CD4-positive, alpha-beta T cell (primary cell): Measurements from ENCODE around the gene FNDC7. TPM values are rescaled to one million over a fixed set of nuclear protein-coding genes. Genes with fewer than 3 reads are reported as not detected.
"Not testable (repeated sequence)": the region's sequence is repeated elsewhere in the genome, so short reads cannot be mapped to it uniquely, and the experiment has no call there.

Source experiments
- ATAC-seq: fragments of 200-7000 bp; cut with Tn5 transposase; one replicate; pipeline ENCODE4 v1.10.0; 2022; ENCODE audit warnings: mild to moderate bottlenecking; ENCODE audit not compliant: poor library complexity
- CTCF ChIA-PET: fragments of 350-600 bp; sonication (Branson Sonifier 250); formaldehyde crosslinking; loops from one replicate; lab custom pipeline; 2021; ENCODE audit warnings: antibody characterized with exemption, inconsistent platforms; lab: Charles Lee
- POLR2A ChIA-PET: fragments of 350-600 bp; sonication (Branson Sonifier 250); formaldehyde crosslinking; loops from one replicate; lab custom pipeline; 2021; ENCODE audit warnings: antibody characterized with exemption, inconsistent platforms; lab: Charles Lee
- DNase-seq, 14 experiments: peaks; one replicate each; pipeline ENCODE4 v3.0.0-alpha.2; 2013 to 2020; ENCODE audit warnings: mixed read lengths in 2 of 14
- H3K27ac ChIP-seq, 2 donors: one replicate each; pipeline versions ENCODE4 v1.5.1 to v1.7.0; 2013; ENCODE audit warnings: low read length in 2 of 2, low read depth in 1 of 2, mild to moderate bottlenecking in 1 of 2
- H3K27me3 ChIP-seq, 2 experiments: 1 replicate in 1 of 2; 2 replicates in 1 of 2; pipeline versions ENCODE4 v1.6.1 to v1.7.0; 2013; ENCODE audit warnings: low read length in 2 of 2, control low read depth in 1 of 2, mild to moderate bottlenecking in 1 of 2, moderate library complexity in 1 of 2; ENCODE audit not compliant: insufficient read depth in 2 of 2, control insufficient read depth in 1 of 2
- H3K36me3 ChIP-seq: one replicate; pipeline ENCODE4 v1.6.1; 2013; ENCODE audit warnings: low read length, control low read depth; ENCODE audit not compliant: insufficient read depth
- H3K4me1 ChIP-seq: one replicate; pipeline ENCODE4 v1.6.1; 2013; ENCODE audit warnings: low read length, control low read depth; ENCODE audit not compliant: insufficient read depth
- H3K4me3 ChIP-seq: one replicate; pipeline ENCODE4 v1.5.1; 2013; ENCODE audit warnings: mild to moderate bottlenecking, low read length, moderate library complexity
- H3K9me3 ChIP-seq, 2 experiments: 1 replicate in 1 of 2; 2 replicates in 1 of 2; pipeline versions ENCODE4 v1.6.1 to v1.7.0; 2013; ENCODE audit warnings: low read length in 2 of 2, mild to moderate bottlenecking in 2 of 2, control low read depth in 1 of 2, moderate library complexity in 1 of 2; ENCODE audit not compliant: control insufficient read depth in 1 of 2, insufficient read depth in 1 of 2
- H3K27ac Mint-ChIP-seq: one replicate; pipeline ENCODE4 v1.8.0; 2020; ENCODE audit warnings: mixed read lengths
- H3K27me3 Mint-ChIP-seq: one replicate; pipeline ENCODE4 v1.8.0; 2021; ENCODE audit warnings: mixed read lengths
- H3K36me3 Mint-ChIP-seq: one replicate; pipeline ENCODE4 v1.8.0; 2021; ENCODE audit warnings: low read depth, mixed read lengths
- H3K4me1 Mint-ChIP-seq: one replicate; pipeline ENCODE4 v1.8.0; 2021; ENCODE audit warnings: low read depth, mixed read lengths
- H3K4me3 Mint-ChIP-seq: one replicate; pipeline ENCODE4 v1.8.0; 2020; ENCODE audit warnings: mild to moderate bottlenecking, mixed read lengths
- H3K9me3 Mint-ChIP-seq: one replicate; pipeline ENCODE4 v1.8.0; 2020; ENCODE audit warnings: mixed read lengths
- CTCF ChIP-seq: fragments of 200-600 bp; IDR thresholded peaks from one replicate; pipeline ENCODE4 v1.8.0; 2022; ENCODE audit warnings: antibody characterized with exemption, mild to moderate bottlenecking
- intact Hi-C, 2 experiments: fragments of 100-400 bp; cut with DNase I in 1 of 2; cut with micrococcal nuclease in 1 of 2; formaldehyde crosslinking; loops; one replicate each; pipeline versions ENCODE4 v1.15.1 to v1.9.0; 2023 to 2025; cut with DNase I, micrococcal nuclease
- total RNA-seq, 174 experiments: library from RNA in 2 of 174; stranded (reverse) in 2 of 174; gene quantifications; one replicate each; pipeline ENCODE4 v1.2.3 and lab custom pipeline; 2021 to 2026

Gene FNDC7
- total RNA-seq, 2 experiments from 2014 or later = 0.19 to 0.42 TPM

- Histone ChIP-seq H3K36me3 (no peaks in the 10 kb centered on the region), H3K27ac (no peak overlapping the region), H3K4me3 (no peak overlapping the region), H3K27me3 (no peaks in the 10 kb centered on the region), H3K9me3 (no peaks in the 10 kb centered on the region), H3K4me1 (peaks cover 8% of the 10 kb centered on the region)
- ChIA-PET POLR2A (interaction anchor here (4.3 kb wide), 1 partner anchor 13 kb away, joined by 25 read pairs; the partner anchor contains the start of gene PRPF38B), CTCF (no interaction called here)
- Mint-ChIP-seq H3K9me3 (no peaks in the 10 kb centered on the region), H3K4me3 (no peak overlapping the region), H3K27ac (no peak overlapping the region), H3K4me1 (peaks cover 6% of the 10 kb centered on the region), H3K27me3 (peaks cover 2% of the 10 kb centered on the region), H3K36me3 (no peaks in the 10 kb centered on the region)
- no peak for TF ChIP-seq CTCF
- no peak for ATAC-seq
- intact Hi-C loops = no loop called here
- peak in 2 of 14 experiments; percentile 27 to 29 for DNase-seq
These were observed 34.0 kb upstream of the FNDC7 start for GRCh38 chr1:108678706-108679105.

- Histone ChIP-seq H3K4me3 (peak overlapping the region; percentile 10), H3K27ac (no peak overlapping the region), H3K27me3 (no peaks in the 10 kb centered on the region), H3K9me3 (no peaks in the 10 kb centered on the region), H3K4me1 (peaks cover 8% of the 10 kb centered on the region), H3K36me3 (no peaks in the 10 kb centered on the region)
- ATAC-seq = no peak
- peaks cover 6% of the 10 kb centered on the region for H3K4me1 Mint-ChIP-seq
- no peaks in the 10 kb centered on the region for H3K36me3 Mint-ChIP-seq
- POLR2A ChIA-PET = interaction anchor here (0.7 to 4.3 kb wide), 2 partner anchors 12 to 18 kb away, joined by 3 to 25 read pairs; partner anchors contain the start of gene PRPF38B
- no peak overlapping the region for H3K4me3 Mint-ChIP-seq
- CTCF ChIA-PET = no interaction called here
- no peak for DNase-seq
- H3K9me3 Mint-ChIP-seq = no peaks in the 10 kb centered on the region
- intact Hi-C loops = no loop called here
- no peak for TF ChIP-seq CTCF
- H3K27ac Mint-ChIP-seq = no peak overlapping the region
- peaks cover 4% of the 10 kb centered on the region for H3K27me3 Mint-ChIP-seq
These were observed 33.0 kb upstream of the FNDC7 start for GRCh38 chr1:108679586-108680213.

GRCh38 chr1:108681701-108682100 is 31.0 kb upstream of the FNDC7 start:
- H3K4me3 Mint-ChIP-seq, H3K27ac ChIP-seq, CTCF ChIA-PET, H3K4me1 ChIP-seq, H3K36me3 ChIP-seq, DNase-seq, intact Hi-C loops, H3K27ac Mint-ChIP-seq, H3K27me3 Mint-ChIP-seq, H3K27me3 ChIP-seq, H3K4me1 Mint-ChIP-seq, H3K9me3 ChIP-seq, H3K9me3 Mint-ChIP-seq, H3K36me3 Mint-ChIP-seq, ATAC-seq, H3K4me3 ChIP-seq: not testable (repeated sequence)
- POLR2A ChIA-PET = interaction anchor here (2.3 to 4.3 kb wide), 3 partner anchors 10 to 20 kb away, joined by 9 to 25 read pairs (median 20); partner anchors contain the start of genes HENMT1 and PRPF38B
